NCI-H1436 treated with DMSO at 0.1 percent for 48 hours (cell line): ENCODE measurements around the gene WARS2.

ENCODE experiments used
- DNase-seq: peaks from one replicate; lab custom pipeline; 2025; lab: John Stamatoyannopoulos, UW

The WARS2 gene

DNA sequence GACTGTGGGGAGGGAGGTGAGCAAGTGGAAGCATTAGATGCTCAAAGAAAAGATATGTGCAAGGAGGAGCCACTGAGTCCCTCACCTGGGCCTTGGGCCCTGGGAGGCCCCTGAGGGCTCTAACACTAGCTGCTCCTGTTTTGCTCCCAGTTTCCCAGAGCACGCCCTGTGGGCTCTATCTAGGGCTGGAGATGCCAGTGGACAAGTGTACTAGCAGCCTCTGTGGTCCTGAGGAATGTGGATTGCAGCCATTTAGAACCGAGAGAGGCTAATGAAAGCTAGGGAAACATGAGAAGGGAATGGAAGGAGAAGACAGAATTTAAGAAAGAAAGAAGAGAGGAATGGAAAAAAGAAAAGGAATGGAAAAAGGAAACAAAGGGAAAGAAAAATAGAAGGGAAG, 142.3 kb downstream of the WARS2 start:
- no peak for DNase-seq

DNA sequence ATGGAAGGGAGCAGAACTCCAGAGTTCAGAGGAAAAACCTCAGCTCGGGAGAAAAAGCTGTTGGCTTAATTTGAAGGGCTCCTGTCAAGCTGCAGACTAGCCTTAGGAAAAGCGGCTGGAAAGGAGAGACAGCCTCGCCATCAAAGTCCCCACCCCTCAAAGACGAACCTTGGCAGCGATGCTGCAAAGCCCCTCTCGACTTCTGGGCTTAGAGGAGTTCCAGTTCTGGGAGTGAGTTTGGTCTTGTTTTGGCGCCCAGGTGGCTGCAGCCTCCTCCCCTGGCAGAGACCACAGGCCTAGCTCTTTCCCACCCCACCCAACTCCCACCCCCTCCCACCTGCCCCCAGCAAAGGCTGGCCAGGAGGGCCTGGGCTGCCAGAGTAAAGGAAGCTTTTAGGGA, 143.2 kb downstream of the WARS2 start:
- DNase-seq: no peak

DNA sequence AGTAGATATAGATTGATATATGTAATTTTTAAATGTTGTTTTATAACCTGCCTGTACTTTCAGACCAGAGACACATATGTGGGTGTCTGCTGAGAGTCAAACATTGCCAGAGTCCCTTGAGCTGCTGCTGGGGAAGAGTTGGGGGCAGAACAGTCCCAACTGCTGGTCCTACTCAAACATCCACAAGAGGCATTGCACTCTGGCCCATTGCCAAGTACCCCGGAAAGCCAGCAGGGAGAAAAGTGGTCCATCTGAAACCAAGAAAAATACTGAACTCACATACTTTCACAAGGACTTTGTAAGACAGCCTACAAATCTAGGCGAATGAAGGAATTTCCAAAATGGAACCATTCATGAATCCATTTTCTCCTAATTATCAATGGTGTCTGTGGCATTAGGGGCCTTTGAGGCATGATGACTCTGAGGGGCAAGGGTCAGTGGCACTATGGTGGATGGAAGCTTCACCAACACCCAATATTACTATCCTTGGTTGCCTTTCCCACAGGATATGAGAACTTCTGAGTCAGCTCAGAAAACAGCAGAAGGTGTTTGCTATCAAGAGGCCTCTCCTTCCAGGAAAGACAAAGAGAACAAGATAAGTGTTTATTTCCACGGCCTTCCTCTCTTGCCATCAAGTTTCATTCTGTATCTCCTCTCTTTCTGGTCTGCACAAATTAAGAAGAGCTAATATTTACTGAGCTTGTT, 145.0 kb downstream of the WARS2 start:
- DNase-seq: no peak

DNA sequence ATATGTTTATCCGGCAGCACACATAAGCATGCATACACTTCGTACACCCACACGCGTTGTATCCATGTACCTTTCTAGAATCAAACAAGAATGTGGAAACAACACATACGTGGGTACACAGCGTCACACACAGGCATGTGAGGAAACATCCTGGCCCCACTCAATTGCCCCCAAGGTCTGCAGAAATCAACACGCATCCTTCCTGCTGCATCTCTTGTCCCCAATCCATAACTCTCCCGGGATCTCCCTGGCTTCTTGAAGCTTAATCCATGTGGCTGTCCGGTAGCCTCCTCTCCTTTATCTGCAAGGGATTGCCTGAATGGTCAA, 146.8 kb downstream of the WARS2 start:
- no peak for DNase-seq

DNA sequence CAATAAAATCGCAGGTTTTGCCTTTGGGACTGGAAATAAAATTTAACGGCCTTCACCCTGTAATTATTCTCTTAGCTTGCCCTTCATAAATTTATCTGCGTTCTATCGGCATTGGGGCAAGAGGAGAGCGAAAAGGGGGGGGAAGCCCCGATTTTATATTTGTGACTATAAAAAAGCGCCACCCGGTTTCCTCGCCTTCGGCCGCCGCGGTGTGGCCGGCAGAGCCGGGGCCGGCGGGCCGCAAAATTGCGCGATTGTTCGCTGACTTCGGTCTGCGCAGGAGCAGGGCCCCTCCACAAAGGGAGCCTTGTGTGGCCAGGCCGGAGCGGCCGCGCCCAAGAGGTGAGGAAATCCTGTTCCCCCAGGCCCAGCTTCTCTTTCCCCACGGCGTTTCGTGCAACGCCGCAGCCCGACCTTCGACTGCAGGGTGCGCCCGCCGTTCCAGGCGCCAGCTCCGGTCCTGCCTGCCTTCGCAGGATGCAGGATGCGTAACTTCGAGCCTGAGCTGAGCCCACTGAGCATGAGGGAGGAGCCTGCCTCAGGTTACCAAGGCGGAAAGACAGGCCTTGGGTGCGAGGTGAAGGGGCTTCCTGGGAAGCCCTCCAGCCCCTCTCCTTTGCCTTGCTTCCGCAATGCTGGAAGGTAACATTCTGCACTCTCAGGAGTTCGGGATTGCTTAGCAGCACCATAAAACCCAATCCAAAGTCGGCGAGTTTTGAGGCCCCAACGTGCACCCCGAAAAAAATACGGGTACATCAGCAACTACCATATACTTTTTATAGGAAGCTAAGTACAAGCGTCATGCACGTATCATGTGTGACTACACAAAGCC, 147.4 kb downstream of the WARS2 start:
- no peak for DNase-seq

DNA sequence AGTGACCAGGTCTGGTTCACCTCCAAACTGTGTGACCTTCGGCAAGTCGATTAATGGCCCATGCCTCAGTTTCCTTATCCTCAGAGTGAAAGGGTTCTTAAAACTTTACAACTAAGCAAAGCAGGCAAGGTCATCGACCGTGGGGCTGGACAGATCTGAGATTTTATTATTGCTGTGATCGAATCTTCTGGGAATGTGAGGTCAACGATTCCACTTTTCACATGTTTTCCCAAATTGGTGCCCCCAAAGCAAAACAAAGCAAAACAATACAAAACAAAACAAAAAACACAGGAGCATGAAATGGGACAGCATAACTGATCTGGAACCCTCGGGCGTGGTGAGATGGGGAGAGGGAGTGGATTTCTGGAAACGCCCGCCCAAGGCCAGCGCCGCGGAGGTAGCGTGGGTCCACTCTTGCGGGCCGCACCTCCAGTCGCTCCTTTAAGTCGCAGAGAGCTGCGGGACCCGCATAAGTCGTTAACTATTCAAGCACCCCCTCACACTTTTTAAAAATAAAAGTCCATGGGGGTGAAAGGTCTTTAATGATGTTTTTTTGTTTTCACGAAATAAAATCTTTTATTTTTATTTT, 148.1 kb downstream of the WARS2 start:
- DNase-seq: no peak

DNA sequence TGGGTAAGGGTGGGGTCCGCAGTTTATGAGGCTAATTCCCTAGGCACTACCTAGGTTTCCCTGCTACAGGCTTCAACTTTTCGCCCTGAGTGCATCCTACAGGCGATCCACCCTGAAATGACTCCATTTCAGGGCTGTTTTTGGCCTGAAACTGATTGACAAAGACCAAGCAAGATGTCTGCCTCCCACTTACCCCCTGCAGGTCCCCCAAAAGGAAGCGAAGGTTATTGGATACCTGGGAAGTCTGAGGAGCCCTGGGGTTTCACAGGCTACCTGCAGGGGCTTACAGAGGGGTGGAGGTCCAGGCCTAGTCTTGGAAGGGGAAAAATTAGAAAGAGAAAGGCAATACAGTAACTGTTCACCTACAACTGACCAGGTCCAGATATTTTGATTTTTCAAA, 149.0 kb downstream of the WARS2 start:
- no peak for DNase-seq

DNA sequence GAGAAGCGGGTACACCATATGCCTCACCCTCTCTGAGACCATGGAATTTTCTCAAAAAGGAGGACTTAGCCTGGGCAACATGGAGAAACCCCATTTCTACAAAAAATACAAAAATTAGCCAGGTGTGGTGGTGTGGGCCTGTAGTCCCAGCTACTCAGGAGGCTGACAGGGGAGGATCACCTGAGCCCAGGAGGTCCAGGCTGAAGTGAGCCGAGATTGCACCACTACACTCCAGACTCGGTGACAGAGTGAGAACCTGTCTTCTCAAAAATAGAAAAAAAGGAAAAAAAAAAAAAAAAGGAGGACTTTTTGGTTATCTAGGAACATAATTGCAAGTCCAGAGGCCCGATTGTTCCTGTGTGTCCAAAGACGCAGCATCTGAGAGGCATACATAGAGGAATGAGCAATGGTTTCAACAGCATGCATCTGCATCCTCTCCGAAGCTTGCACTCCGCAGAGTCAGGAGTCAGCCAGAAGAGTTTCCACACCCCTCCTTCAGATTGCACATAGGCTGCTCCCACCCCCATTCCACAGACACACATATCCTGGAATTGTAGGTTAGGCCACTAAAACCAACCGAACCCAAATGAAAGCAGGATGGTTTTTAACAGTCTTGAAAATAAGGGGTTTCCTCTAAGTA, 149.8 kb downstream of the WARS2 start:
- DNase-seq: no peak

DNA sequence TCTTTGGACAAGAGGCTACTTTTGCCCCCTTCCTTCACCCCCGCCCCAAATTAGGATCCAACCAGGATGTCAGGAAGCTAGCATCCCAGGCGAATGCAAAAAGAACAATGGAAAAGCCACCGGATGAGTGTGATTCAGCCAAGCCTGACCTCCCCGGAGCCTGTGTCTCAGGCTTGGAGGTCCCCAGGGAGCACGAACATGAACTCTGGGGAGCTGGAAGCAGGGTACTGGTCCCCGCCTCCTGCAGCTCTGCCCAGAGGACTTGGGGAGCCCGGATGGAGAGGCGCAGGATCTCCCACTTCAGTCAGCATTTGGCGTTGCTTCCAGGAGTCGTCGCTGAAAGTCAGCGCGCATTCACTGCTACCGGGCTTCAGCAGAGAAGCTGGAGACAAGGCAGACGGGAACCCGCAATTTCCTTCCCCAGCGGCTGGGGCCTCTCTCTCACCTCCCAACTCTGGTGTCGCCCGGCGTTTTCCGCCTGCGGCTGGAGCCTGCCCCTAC, 150.5 kb downstream of the WARS2 start:
- DNase-seq: no peak

DNA sequence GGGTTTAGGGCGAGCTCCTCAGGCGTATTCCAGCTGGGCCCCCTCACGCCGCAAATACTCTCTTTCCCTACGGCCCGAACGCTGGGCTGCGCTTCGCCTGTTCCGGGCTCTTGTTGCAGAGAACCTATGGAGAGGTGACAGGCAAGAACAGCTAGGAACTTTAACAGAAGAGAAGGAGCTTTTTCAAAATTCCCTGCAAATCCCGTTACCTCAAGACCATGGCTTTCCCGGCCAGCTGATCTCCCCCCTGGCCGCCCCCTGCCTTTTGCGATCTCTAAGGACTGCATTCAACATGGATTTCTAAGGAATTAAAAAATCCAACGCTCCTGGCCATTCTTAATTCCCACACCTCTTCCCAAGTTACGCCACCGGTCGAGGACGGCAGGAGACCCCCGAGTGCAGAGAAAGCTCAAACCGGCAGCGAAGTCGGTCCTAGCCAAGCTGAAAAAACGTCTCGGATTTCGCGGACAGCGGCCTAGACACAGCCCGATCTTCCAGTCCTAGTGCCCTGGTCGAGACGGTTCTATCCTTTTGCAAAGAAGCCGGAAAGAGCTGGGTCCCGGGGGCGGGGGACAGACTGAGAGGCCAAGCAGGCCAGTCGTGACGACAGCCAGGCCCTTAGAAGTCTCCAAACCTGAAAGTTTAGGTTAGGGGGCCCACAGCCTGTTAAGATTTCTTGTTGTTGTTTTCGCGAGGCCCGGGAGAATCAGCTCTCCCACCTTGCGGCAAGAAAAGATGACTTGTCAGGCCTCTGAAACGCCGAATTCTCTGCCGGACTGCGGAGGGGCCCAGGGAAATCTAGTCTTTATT, 151.2 kb downstream of the WARS2 start:
- DNase-seq: no peak

DNA sequence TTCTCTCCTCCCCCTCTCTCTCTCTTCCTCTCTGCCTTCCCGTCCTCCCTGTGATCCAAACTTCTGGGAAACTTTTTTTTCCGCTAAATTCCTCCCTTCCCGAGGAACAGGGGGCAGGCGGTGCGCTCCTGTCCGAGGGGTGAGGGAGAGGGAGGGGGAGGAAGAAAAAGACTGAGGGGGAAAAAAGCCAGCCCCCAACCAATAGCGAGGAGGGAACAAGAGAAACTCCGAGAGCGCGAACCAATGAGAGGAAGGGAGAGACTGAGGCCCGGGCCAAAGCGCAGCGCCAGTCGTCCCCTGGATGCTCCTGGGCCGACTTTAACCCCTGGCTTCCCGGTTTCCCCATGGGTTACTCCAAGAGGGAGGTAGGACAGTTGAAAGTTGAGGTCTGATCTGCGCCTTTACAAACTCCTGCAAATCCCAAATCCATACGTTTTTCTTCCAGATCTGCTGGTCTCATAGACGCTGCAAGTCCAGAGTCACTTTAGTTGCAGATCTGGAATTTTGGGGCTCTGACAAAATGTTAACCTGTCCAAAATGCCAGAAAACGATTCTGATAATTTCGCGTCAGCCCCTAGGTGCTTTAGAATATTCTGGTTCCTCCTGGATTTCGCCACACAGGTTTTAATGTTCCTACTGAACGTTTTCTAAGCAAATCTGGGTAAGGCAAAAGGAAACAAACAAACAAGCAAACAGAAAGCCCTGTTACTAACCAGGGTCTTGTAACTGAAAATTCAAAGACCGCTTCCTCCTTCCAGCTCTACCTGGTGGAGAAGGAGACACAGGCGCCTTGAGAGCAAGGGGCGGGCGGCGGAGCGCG, 152.1 kb downstream of the WARS2 start, which contains the start of gene TBX15:
TSS of gene TBX15 (minus strand) at position 158 of the 820 bp plus-strand sequence. CDS start 548 bp downstream, outside the sequence.
- DNase-seq: no peak

DNA sequence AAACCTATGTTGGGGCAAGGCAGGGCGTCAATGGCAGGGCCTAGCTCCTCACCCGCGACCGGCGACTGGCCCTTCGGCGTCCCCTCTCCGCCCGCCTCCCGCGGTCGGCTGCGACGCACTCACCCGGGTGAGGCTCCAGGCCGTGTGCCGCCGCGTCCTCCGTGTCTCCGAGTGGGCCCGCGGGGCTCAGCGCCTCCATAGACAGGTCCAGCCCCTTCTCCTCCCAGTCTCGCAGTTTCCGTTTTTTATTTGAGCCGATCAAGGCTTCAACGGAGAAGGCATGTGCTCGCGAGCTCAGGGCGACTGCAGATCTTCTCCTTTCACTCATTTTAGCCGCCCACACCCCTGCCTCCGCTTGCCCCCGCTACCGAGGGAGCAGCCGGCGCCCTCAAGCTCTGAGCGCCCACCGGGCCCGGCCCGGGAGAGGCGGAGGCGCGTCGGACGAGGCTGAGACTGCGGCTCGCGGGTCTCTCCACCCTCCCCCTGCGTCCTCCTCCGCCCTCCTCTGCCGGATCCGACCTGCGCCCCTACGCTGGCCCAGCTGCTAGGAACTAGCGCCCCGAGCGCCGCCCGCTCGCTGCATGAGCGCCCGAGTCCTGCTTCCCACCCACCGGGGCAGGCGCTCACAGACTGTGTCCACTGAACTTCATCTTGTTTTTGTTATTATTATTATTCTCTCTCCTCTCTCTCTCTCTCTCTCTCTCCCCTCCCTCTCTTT, 152.8 kb downstream of the WARS2 start:
- no peak for DNase-seq

DNA sequence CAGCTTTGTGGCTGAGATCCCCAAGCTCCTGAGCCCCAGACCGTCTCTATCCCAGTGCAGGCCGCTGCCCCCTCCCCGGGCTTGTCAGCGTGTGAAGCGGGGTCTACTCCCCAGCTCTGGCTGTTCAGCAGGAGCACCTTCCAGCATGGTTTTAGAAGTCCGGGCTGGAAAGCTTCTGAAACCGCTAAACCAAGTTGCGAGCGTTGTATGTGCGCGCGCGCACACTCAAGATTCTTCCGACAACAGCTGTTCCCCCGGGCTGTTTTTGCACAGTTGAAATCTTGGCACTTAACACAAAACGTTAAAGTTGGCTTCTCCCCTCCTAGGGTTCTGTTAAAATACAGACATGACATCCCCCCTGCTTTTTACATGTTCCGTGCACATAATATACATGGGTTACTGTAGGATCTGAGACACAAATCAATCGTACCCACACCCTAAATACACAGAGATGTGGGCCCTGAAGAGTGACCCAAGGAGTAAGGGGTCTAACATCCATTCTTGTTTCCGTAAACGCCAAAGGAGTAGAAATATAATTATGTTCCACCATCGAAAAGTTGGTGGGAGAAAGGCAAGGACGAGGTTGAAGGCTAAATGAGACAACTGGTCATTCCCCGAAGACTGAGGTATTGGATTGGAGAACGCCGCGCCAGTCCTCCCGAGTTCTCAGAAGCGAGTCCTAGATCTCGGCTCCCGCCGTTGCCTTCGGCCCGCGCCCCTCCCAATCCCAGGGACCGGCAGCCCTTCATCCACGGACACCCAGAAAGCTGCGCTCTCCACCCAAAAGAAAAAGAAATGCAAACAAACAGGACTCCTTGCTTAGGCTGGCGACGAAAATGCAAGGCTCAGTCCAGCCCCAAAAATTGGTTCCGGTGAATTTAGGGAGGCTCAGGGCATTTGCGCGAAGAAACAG, 153.6 kb downstream of the WARS2 start:
- no peak for DNase-seq

DNA sequence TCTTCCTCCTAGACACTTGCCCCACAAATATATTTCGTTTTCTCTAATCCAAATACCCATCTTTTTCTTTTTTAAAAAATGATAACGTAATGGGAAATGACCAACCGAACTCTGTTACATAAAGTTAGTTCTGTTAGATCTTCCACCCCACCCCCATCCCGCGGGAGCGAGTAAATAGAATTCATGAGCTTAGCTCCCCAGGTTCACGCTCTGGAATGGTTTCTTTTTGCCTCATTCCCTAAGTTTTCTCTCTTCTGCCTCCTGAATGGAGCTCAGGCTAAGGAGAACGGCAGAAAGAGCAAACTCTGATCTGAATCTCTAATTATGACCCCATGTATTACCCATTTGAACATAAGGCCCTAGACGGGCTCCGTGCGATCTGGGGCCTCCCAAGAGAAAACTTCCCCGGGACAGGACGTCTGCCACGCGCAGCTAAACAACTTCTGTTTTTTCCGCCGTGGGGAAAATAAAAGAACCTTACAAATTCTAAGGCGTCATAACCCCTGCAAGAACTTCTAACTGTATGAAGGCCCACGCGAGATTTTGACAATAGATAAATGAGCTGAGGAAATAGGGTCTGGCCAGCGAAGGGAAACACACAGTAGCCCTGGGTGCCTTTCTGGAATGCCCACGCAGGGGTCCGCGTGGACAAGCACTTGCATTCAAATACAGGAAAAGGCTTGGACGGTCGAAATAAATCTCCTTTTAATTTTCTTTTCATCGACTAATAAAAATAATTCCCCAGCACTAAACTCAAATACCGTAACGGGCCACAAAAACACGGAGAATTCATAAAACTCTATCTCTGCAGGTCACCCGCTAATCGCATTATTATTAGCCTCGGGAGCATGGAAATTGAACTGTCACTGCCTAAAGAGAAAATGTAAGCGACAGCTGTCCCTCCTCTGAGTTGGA, 154.6 kb downstream of the WARS2 start:
- no peak for DNase-seq

DNA sequence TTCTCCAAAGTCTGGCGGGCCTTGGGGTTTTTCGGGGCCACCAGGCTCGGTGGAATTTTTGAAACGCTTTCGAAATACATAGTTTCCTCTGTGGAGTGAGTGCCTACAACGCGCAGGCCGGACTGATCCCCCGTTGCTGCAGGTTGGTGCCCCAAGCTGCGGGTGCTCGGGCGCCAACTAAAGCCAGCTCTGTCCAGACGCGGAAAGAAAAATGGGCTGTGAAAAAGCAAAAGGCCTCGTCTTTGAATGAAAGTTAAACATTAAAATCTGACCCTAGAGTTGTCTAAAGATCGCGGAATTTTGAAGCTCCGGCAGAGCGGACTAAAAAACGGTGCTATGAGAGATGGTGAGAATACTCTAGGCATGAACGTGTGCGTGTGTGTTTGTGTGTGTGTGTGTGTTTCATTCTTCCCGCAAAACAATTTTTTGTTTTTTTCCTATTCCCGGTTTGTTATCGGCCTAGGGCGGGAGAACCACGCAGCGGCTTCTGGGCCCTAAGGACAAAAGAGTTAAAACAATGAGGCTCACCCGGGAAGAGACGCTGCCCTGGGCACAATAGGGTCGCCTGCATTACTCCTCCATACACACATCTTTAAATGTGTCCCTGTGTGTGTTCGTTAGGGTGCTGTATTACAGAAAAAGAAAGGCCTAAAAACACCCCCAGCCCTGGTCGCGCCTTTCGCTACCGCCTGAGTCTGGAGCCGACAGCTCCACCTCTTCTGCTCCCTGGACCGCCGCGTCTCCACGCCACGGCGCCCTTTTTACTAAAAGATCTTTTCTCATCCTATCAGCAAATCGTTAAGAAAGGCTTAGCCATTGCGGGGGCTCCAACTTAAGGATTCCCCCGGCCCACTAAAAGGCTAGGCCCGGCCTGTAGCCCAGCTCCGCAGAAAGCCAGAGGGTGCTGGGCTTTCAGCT, 155.5 kb downstream of the WARS2 start:
- DNase-seq: no peak

DNA sequence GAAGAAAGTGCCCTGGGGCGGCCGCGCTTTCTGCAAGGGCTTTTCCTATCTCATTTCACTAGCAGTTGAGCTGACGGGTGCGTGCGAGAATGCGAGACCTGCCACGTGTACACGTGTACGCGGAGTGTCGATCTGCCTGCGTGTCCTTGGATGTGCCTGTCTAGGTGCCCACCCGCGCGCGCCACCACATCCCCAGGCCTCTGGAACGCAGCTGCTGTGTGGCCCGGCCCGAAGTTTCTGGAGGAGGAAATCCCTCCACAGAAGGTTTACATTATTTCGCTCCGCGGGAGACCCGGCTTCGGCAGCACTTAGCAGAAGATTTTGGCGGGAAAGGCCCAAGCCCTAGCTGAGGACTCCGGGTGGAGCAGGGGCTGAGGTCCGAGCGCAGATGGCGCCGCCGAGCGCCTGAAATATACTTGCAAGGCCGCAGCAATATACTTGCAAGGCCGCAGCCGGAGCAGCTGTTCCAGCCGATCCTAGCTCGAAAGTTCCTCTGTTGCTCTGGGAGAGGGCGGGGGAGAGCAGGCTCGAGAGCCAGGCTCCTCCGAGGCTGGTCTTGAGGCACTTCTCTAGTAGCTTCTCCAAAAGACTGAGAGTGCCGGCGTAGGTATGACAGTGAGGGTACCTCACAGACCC, 156.2 kb downstream of the WARS2 start:
- DNase-seq: no peak
